ENCODE measurements around the gene MSL3B.

MSL3B gene

GRCh38 chr2:233821709-233822100 is 46.5 kb downstream of the MSL3B start:
- Mint-ChIP-seq H3K36me3 (no peaks in the 10 kb centered on the region), H3K4me1 (peaks cover 9% of the 10 kb centered on the region), H3K9me3 (peaks cover 7% of the 10 kb centered on the region), H3K4me3 (no peak overlapping the region), H3K27ac (no peak overlapping the region), H3K27me3 (ENCODE audit: low read depth) (peaks cover 7% of the 10 kb centered on the region)
- DNase-seq (ENCODE audit: low spot score in 2 of 2, unreplicated experiment in 2 of 2): peak in 1 of 2 experiments; percentile 25
- TF ChIP-seq CTCF (IDR thresholded peaks at IDR 0.05; ENCODE audit: unreplicated experiment): no peak

- H3K27me3 Mint-ChIP-seq (ENCODE audit: low read depth): peaks cover 7% of the 10 kb centered on the region
- no peak overlapping the region for H3K27ac Mint-ChIP-seq
- TF ChIP-seq CTCF (IDR thresholded peaks at IDR 0.05; ENCODE audit: unreplicated experiment): no peak
- no peak overlapping the region for H3K4me3 Mint-ChIP-seq
- H3K9me3 Mint-ChIP-seq: peaks cover 5% of the 10 kb centered on the region
- peaks cover 14% of the 10 kb centered on the region for H3K4me1 Mint-ChIP-seq
- DNase-seq (ENCODE audit: low spot score in 2 of 2, unreplicated experiment in 2 of 2): no peak
- H3K36me3 Mint-ChIP-seq: no peaks in the 10 kb centered on the region
Measured at GRCh38 chr2:233821196-233821595, 47.0 kb downstream of the MSL3B start.

DNA sequence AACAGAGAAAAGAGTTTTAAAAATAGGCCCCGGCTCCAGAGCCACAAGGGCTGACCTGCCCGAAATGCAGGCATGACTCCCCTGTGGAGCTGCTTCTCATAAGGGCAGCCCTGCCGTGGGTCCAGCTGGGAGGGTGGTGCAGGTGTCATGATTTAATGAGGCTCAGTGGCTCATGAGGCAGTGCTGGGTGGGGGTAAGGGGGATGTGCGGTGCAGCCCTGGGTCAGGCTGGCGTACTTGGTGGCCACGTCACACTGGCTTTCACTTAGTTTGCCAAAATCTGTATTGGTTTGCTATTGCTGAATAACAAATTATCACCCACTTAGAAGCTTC is 47.4 kb downstream of the MSL3B start:
- Mint-ChIP-seq H3K27ac (no peak overlapping the region), H3K27me3 (ENCODE audit: low read depth) (peaks cover 7% of the 10 kb centered on the region), H3K36me3 (no peaks in the 10 kb centered on the region), H3K9me3 (peaks cover 8% of the 10 kb centered on the region), H3K4me1 (peaks cover 18% of the 10 kb centered on the region), H3K4me3 (no peak overlapping the region)
- no peak for TF ChIP-seq CTCF (IDR thresholded peaks at IDR 0.05; ENCODE audit: unreplicated experiment)
- peak in 1 of 2 experiments; percentile 16 for DNase-seq (ENCODE audit: low spot score in 2 of 2, unreplicated experiment in 2 of 2)

DNA sequence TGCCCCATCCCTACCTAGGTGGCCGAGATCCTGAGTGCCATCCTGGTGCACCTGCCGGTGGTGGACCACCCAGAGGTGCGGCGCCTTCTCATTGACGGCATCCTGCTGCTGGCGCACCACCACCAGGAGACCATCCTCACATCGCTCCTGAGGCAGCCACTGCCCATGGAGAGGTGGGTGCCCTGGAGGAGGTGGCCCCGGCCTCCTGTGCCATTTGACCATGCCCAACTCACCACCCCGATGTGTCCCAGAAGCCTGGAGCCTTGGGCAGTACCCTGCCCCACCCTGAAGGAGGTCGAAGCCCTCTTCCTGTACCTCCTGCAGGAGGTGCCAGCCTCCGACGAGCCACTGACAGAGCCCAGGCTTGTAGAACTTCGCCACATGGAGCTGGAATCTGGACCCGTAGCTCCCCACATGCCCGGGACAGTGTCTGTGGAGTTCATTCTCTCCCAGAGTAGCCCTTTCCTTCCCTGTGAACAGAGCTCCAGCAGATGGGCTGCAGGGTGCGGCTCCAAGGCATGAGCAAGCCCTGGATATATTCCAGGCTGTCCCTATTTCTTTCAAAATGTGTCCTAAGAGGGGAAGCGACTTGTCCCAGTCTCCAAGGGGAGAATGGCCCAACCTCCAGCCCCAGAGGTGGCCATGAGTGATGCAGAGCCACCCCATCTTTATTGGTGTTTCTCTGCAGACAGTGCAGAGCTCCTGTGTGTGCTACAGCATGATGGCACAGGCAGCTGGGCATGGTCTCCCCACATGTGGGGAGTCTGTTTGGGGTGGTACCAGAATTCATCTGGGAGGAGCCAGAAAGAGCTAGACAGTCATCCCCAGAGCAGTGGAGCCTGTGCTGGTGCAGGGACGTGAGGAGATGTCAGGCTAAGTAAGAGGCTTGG is 48.1 kb downstream of the MSL3B start:
- Mint-ChIP-seq H3K4me1 (peaks cover 18% of the 10 kb centered on the region), H3K4me3 (no peak overlapping the region), H3K9me3 (peaks cover 14% of the 10 kb centered on the region), H3K27me3 (ENCODE audit: low read depth) (peaks cover 7% of the 10 kb centered on the region), H3K36me3 (peaks cover 3% of the 10 kb centered on the region), H3K27ac (no peak overlapping the region)
- peak in 1 of 2 experiments; percentile 29 for DNase-seq (ENCODE audit: low spot score in 2 of 2, unreplicated experiment in 2 of 2)
- no peak for TF ChIP-seq CTCF (IDR thresholded peaks at IDR 0.05; ENCODE audit: unreplicated experiment)

GRCh38 chr2:233818639-233819621 is 49.3 kb downstream of the MSL3B start:
- Mint-ChIP-seq H3K27ac (no peak overlapping the region), H3K4me3 (no peak overlapping the region), H3K9me3 (peaks cover 15% of the 10 kb centered on the region), H3K27me3 (ENCODE audit: low read depth) (peaks cover 7% of the 10 kb centered on the region), H3K36me3 (peaks cover 3% of the 10 kb centered on the region), H3K4me1 (peaks cover 18% of the 10 kb centered on the region)
- TF ChIP-seq CTCF (IDR thresholded peaks at IDR 0.05; ENCODE audit: unreplicated experiment): no peak
- peak in 1 of 2 experiments; percentile 21 for DNase-seq (ENCODE audit: low spot score in 2 of 2, unreplicated experiment in 2 of 2)
